Activated CD8-positive, alpha-beta memory T cell treated with anti-CD3 and anti-CD28 coated beads, Interleukin-2, amount 50 U/mL, for 24 hours (primary cell): ENCODE results near the gene CRMP1.
"Not testable (repeated sequence)": the region's sequence is repeated elsewhere in the genome, so short reads cannot be mapped to it uniquely, and the experiment has no call there.

Experiments
- DNase-seq: peaks from one replicate; pipeline ENCODE4 v3.0.0-alpha.2; 2020; ENCODE audit errors: extremely low read depth

The CRMP1 gene

GRCh38 chr4:5822619-5823018, 70.3 kb downstream of the CRMP1 start:
- DNase-seq: no peak

DNA sequence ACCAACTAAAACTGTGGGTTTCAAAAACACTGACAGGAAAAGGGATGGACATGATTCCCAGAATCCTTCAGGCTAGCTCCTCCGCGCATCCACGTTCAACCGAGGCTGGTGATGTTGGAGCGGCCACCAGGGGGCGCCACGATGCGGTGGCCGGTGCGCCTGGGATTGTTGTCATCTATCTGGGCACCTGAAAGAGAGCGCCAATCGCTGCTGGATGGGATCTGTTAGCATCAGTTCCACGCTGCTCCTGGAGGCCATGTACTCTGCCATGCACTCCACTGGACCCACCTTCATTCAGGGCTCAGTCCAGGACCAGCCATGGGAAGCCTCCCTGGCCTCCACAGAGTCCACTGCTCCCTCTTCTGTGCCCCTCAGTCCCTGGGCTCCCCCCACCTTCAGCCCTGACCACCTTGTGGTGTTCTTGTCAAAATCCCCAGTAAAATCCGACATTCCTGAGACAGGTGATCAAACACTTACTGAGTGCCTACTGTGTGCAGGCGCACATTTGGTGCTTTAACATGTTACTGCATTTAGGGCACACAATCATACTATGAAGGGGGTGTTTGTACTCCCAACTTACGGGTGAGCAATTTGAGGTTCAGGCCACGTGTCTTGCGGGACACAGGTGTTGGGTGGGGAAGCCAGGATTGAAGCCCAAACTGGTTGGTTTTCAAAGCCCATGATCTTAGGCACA, 71.1 kb downstream of the CRMP1 start:
- DNase-seq: no peak

DNA sequence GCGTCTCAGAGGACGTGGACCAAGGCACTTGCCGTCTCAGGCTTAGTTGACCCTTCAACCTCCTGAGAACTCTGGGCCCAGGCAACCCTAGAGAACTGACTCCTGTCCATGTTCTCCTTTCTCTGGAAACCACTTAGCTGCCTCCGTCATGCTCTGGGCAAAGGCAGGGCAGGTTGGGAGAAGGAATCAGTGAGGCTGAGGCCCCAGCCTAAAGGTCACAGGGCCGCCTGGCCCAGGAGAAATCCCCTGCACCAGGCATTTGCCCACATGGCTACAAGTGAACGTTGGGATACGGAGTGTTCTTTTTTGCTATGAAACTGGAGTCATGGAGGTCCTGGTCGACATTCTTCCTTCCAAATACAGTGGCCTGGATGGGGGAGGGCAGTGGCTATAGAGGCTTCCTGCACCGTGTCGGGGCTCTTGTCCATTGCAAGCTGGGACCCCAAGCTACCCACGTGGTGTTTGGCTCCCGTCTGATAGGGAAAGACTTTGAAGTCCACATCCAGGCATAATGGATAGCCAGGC, 76.0 kb downstream of the CRMP1 start:
- DNase-seq: no peak

DNA sequence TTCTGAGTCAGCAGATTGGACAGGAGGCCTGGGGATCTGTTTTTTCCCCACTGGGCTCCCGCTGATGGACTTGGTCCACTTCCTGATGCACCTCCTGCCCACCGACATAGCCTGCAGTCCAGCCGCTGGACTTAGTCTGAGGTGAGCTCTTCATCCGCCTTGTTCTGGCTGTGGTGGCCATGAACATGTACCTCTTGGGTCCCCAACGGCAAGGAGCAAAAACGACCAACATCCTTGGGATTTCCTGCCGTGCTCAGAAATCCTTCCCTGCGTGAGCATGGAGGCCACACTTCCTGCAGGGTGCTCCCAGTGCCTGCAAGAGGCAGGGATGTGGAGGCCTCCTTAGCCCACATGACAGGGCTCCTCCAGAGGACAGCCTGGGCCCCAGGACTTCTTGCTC, 76.8 kb downstream of the CRMP1 start:
- DNase-seq: no peak

GRCh38 chr4:5815641-5816040, 77.2 kb downstream of the CRMP1 start:
- no peak for DNase-seq

GRCh38 chr4:5814421-5814820, 78.5 kb downstream of the CRMP1 start:
- DNase-seq: no peak

DNA sequence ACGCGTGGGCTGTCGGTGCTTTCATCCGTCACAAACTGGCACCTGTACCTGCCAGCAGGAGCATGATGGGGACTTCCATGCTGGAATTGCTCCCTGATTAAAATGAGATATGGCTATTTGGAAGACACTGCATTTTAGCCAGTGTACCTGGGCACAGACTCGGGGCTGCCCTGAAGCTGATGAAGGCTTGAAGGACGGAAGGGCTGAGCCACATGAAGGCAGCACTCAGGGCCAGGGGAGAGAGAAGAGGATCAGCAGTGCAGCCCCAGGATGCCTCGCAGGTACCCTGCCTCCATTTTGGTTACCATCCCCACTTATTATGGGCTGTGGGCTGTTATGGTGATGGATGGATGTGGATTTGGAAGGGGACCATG, 79.0 kb downstream of the CRMP1 start:
- no peak for DNase-seq

- no peak for DNase-seq
These were observed 80.2 kb downstream of the CRMP1 start for GRCh38 chr4:5812506-5813229.

DNA sequence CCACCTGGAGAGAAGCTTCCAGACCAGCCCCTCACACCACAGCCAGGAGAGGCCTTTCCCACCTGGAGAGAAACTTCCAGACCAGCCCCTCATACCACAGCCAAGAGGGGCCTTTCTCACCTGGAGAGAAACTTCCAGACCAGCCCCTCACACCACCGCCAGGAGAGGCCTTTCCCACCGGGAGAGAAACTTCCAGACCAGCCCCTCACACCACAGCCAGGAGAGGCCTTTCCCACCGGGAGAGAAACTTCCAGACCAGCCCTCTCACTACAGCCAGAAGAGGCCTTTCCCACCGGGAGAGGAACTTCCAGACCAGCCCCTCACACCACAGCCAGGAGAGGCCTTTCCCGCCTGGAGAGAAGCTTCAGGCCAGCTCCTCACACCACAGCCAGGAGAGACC, 80.8 kb downstream of the CRMP1 start:
- DNase-seq: not testable (repeated sequence)

GRCh38 chr4:5810770-5811430, 82.0 kb downstream of the CRMP1 start:
- no peak for DNase-seq

DNA sequence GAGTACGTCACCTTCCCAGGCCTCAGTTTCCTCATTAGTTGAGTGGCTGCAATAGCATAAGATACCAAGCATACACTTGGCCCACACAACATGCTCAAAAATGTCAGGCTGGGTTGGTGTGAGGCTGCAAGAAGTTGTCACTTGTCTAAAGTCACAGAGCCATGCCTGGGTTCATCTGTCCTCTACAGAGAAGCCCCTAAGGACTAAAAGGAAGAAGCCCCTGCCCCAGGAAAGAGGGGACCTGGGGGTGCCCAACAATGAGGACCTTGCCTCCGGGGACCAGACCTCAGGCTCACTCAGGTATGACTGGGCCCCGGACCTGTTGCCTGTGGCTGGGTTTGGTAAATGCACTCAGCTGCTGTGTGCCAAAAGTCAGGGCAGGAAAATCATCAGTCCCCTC, 82.7 kb downstream of the CRMP1 start:
- DNase-seq: no peak

DNA sequence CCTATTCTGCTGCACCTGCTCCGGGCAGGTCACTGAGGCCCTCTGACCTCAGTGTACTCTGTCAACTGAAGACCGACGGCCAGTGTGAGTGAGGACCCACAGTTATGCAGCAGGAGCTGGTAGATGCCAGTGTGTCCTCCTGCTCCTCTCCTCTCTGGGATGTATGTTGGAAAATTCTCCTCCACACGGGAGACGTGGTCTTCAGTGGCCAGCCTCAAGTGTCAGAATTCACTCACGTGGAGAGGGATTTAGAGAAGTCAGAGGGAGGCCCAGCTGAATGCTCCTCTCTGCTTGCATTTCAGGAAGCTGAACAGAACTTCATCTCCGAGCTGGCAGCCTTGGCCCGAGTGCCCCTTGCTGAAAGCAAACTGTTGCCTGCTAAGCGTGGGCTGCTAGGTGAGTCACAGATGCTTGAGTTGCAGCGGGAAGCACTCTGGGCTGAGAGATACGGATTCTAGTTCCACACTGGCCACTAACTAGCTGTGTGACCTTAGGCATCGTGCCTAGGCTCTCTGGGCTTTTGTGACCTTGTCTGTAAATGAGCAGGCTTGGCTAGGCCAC, 83.6 kb downstream of the CRMP1 start:
- no peak for DNase-seq

- DNase-seq: no peak
These were observed 84.7 kb downstream of the CRMP1 start for GRCh38 chr4:5808081-5808741.

- DNase-seq: no peak
These were observed 87.6 kb downstream of the CRMP1 start for GRCh38 chr4:5805270-5805669.

DNA sequence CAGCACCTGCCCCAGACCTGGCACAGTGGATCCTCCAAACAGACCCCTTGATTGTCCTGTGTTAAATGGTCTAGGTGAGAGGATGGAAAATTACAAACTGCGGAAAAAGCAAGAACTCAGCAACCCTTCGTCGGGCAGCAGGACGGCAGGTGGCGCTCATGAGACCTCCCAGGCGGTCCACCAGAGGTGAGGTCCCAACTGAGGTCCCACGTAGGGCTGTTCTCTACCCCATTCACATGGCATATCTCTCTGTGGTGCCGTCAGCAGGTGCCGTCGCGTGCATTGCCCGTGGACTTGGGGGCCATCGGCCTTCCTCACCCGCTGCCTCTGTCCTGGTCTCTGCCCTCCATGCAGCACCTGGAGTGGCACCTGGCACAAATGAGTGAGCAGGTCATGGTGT, 88.2 kb downstream of the CRMP1 start:
- no peak for DNase-seq

- DNase-seq: no peak
These were observed 90.3 kb downstream of the CRMP1 start for GRCh38 chr4:5802565-5802964.

DNA sequence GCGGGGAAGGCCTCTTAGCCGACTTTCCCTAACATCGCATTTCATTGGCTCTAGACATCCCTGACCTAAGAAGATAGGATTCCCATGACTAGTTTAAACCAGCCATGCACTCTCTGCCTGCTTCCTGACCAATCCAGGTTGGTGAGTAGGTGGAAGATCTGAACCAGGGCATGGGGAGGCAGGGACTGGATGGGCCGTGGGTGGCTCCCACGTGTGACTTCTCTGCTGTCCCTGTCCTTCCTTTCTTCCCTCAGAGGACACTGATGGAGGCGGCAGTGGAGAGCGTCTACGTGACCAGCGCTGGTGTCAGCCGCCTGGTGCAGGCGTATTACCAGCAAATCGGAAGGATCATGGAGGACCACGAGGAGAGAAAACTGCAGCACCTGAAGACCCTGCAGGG, 91.2 kb downstream of the CRMP1 start:
- DNase-seq: no peak

DNA sequence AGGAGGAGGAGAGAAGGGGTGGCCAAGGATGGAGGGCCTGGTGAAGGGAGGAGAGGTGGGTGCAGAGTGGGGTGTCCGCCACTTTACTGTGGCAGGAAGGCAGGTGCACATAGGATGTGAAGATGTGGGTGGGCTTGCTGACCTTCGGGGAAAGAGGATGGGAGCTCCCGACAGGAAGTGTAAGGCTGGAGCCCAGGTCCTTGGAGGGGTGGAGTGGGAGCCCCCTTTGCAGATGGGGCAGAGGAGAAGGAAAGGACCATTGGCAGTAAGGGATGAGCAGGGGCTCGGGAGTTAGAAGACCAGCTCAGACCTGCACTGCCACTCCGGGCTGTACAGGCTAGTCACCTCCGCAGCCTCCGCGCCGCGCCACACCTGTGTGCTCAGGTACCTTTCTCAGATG, 92.4 kb downstream of the CRMP1 start:
- DNase-seq: no peak

GRCh38 chr4:5799406-5799805, 93.5 kb downstream of the CRMP1 start:
- DNase-seq: no peak

DNA sequence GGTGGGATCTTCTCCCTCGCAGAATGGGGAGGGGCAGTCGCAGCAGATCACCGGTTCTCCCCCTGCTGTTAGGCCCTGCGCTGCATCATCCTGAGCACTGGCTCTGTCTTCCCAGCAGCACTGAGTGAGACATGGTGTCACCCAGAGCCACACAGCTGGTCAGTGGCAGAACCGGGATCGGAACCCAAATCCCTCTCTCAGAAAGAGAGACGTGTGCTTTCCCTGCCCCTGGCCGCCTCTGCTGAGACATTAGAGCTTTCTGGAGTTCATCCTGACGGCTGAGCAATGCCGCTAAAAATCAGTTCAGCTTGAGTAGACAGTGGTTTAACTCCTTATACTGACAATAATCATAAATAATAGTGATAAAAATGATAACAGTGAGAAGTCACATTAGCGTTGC, 93.9 kb downstream of the CRMP1 start:
- DNase-seq: no peak

- DNase-seq: no peak
These were observed 94.4 kb downstream of the CRMP1 start for GRCh38 chr4:5798462-5798861.

GRCh38 chr4:5797866-5798265, 95.0 kb downstream of the CRMP1 start:
- DNase-seq: no peak
